GM20431 (cell line): ENCODE results near the gene REEP1.

Source experiments
- in situ Hi-C: fragments of 300-500 bp; cut with MseI, MboI; formaldehyde crosslinking; loops from one replicate; pipeline ENCODE4 v1.15.0; 2020; ENCODE audit warnings: low sequenced_read_pairs; ENCODE audit not compliant: unreplicated experiment

REEP1 gene

DNA sequence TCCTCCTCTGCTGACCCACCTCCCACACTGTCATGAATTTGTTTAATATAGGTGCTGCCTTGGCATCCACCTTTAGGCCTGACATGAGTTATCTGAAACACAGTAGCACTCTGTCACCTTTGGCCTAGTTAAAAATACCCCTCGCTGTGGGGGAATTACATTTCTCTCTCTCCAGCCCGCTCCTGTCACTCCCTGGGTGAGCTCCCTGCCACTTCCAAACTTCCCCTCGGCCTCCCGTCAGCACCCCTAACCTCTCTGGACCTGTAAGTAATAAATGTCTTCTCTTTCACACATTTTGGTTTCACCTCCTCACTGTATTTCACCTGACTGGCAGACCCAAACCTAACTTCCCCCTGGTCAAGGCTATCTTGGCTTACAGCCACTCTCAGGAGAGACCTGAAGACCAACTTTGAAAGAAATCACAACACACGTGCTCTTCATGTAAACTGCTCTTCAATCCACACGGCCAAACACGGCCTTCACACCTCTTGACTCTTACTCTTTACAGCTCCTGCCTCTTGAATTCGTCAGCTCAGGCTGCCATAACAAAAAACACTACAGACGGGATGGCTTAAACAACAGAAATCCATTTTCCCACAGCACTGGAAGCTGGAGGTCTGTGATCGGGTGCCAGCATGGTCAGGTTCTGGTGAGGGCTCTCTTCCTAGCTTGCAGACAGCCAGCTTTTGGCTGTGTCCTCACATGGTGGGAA lies 28.3 kb downstream of the REEP1 start:
- in situ Hi-C loops, result no loop called here

- in situ Hi-C loops, result no loop called here
Measured at GRCh38 chr2:86308356-86308755, 29.1 kb downstream of the REEP1 start.

DNA sequence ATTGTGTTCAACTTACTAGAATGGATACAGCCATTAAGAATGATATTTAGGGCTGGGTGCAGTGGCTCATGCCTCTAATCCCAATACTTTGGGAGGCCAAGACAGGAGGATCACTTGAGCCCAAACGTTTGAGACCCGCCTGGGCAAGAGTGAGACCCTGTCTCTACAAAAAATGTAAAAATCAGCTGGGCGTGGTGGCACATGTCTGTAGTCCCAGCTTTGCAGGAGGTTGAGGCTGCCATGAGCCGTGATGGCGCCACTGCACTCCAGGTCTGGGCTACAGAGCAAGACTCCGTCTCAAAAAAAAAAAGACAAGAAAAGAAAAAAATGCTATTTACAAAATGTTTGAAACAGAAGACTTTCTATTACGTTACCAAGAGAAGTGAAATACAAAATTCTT lies 30.0 kb downstream of the REEP1 start:
- in situ Hi-C loops, result no loop called here

DNA sequence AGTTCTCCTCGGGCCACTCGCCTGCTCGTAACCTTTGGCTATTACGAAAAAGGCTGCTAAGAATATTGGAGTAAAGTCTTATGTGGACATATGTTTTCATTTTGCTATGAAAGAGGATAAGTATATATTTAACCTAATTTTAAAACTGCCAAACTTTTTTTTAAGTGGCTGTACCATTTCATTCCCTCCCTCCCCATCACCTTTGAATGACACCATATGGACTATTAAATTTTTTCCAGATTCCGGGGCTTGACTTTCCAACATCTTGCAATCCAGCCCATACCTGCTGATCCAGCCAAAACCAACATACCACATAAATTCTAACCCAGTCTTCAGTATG lies 31.5 kb downstream of the REEP1 start:
- in situ Hi-C loops, result no loop called here

DNA sequence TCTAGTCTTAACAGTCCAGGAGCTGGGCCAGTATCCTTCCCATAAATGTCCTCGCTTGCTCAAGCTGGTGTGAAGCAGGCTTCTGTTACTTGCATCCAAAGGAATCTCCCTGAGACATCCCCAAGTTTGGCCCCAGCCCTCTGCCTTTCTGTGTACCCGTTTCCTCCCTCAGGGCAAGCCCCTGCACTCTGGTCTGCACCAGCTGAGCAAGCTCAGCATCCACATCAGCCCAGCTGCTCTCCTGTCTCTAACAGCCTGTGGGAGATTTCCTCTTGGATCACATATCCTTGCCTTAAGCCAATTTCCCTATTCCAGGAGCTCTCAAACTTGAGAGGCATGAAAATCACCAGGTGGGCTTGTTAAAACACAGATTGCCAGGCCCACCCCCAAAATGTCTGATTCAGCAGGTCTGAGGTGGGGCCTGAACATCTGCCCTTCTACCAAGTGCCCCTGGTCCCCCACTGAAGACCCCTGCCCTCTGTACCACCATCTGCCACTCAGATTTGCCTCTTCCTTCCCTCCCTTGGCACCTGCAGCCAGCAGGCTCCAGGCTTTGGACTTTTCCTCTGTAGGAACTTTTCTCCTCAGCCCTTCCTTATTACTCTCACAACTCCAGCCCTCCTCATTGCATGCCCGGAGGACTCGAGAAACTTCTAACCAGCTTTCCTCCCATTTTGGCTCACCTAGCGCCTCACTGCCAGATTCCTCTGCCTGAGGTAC lies 32.1 kb downstream of the REEP1 start:
- in situ Hi-C loops, result no loop called here

GRCh38 chr2:86304416-86304815 lies 33.0 kb downstream of the REEP1 start:
- in situ Hi-C loops, result no loop called here

- in situ Hi-C loops, result no loop called here
Measured at GRCh38 chr2:86302320-86302719, 35.1 kb downstream of the REEP1 start.

- in situ Hi-C loops, result no loop called here
Measured at GRCh38 chr2:86301711-86302202, 35.7 kb downstream of the REEP1 start.

GRCh38 chr2:86301009-86301408 lies 36.4 kb downstream of the REEP1 start:
- in situ Hi-C loops, result no loop called here

DNA sequence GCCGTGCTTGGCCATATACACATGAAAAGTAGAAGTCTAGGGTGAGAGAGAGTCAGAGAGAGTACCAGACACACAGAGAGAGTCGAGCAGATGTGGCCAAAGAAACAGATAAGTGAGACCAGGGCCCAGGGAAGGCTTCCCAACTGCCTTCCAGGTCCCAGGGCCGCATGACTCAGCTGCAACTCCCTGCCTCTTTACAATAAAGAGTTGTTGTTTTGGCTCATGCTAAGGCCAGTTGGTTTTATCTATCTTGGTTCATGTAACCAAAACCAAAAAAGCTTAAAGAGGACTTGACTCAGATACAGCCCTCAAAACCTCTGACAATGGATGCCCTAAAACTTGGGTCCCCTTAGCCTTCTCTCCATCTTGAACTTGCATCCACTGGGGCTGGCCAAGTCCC lies 36.9 kb downstream of the REEP1 start:
- in situ Hi-C loops, result no loop called here

- in situ Hi-C loops, result no loop called here
Measured at GRCh38 chr2:86298411-86299390, 38.7 kb downstream of the REEP1 start.

DNA sequence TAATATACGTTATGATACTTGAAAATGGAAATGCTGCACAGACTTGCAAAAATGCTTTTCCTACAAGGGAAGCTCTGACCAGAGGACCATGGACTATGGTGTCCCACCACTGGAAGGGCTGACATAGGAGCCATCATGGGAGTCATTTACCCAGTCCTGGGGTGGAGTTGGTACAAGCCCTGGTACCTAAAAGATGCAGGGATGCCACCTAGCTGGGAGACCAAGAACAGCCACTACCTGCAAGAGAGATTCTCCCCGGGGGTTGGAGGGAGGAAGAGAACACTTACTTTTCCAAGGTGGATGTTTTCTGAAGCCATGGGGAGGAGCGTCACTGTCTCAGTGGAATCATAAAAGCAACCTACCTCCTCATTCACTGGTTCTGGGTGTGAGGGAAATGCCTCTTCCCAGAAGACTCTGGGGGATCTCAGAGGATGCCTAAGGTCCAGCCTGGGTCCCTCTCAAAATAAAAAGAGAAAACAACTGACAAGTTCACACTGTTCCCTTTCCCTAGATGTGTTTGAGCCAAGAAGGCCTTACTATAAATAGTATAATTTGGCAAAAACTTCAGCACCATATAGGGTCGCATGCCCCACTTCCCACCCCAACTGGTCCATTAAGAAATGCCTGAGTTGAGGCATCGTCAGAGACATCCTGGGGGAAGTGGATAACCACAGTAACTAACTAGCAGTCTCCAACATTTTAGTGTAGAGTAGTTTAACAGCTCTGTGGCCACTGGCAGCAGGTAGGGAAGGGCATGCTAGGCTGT lies 39.9 kb downstream of the REEP1 start:
- in situ Hi-C loops, result no loop called here

DNA sequence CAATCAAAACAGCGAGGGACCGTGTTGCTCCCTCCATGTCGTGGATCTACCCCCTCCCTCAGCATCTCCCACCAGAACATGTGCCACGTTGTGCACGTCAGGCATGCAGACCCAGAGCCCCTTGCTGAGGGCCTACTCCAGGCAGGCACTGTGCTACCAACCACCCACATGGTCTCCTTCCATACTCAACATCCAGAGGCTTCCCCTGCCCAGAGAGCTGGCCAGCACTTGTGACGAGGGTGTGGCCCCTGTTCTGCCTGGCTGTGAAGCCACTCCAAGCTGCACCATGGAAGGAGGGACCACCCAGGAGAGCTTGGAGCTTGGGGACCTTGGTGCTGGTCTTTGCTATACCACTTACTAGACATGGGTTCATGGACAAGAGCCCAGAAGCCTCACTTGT lies 40.5 kb downstream of the REEP1 start:
- in situ Hi-C loops, result no loop called here

DNA sequence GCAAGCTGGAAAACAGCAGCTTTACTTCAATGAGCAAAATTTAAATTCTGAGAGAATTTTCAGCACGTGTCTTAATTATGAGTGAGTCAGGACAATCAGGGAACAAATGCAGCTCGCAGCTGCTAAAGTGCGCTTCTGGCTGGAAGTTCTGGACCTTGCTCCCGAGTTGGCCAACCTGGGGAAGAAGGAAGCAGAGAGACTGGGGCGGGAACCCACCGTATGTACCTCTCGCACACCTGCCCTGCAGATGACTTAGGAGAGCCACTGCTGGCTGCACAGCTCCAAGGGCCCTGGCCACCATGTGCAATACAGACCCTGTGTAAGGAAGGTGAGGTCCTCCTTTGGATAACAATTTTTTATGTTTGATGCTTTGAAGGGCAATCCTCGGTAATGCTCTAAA lies 42.4 kb downstream of the REEP1 start:
- in situ Hi-C loops, result no loop called here

DNA sequence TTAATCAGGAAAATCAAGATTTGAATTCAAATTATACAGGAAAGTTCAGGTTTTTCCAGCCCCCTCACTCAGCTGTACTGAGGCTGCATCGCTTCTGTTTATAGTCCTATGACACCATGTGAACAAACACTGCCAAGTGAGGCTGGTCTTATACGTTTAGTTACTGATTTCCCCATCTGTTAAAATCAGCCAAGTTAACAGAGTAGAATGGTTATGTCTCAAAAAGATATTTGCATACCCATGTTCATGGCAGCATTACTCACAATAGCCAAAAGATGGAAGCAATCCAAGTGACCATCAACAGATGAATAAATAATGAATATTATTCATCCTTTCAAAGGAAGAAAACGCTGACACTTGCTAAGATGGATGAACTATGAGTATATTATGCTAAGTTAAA lies 43.8 kb downstream of the REEP1 start:
- in situ Hi-C loops, result no loop called here

DNA sequence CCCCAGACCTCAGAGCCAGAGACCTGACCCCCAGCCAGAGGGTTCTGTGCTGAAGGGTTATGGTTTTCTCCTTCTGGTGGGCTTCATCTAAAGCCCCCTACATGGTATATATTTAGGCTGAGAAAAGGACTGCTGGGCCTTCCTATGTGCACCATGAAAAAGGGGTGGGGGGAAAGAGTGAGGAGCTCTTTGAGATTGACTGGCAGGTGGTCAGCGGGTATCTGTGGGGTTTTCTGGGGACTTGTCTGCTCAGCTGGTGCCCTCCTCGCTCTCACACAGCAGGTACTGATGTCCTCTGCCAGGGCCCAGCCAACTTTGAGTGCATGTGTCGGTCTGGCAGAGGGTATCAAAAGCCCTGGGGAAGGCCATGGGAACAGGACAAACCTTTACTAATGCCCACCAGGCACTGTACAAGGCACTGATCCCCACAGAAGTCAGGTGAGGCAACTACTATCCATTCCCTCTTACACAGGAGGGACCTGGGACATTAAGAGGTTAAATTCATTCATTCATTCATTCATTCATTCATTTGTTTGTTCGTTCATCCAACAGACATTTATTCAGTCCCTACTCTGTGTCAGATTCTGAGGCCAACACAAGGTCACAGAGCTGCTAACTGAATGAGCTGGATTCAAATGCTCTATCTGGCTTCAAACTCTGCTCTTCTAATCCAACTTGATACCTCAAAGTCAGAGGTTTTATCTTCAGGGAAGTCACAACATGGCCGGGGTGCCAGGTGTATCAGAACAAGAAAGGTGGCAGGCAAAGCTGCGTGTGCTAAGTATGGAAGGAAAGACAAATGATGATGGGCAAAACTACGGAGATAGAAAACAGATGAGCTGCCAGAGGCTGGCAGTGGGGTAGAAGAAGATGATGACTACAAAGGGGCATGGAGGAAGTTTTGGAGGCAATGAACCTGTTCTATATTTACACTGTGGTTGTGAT lies 44.6 kb downstream of the REEP1 start:
- in situ Hi-C loops, result no loop called here

- in situ Hi-C loops, result no loop called here
Measured at GRCh38 chr2:86291328-86291662, 46.1 kb downstream of the REEP1 start.

- in situ Hi-C loops, result no loop called here
Measured at GRCh38 chr2:86290596-86291327, 46.7 kb downstream of the REEP1 start.
